Muscle layer of duodenum (tissue), 2 donors: ENCODE data around the gene MYZAP.
A peak's percentile ranks its signal among the peaks of the same experiment; 100 is the strongest.

Experiments used
- H3K27ac ChIP-seq: one replicate; pipeline ENCODE4 v1.7.0; 2013; ENCODE audit warnings: mild to moderate bottlenecking, low read length
- H3K27me3 ChIP-seq: one replicate; pipeline ENCODE4 v1.7.0; 2013; ENCODE audit warnings: low read depth, mild to moderate bottlenecking, control low read depth, low read length
- H3K36me3 ChIP-seq, 2 donors: one replicate each; pipeline ENCODE4 v1.7.0; 2013; ENCODE audit warnings: low read length in 2 of 2, control low read depth in 1 of 2, mild to moderate bottlenecking in 1 of 2; ENCODE audit not compliant: insufficient read depth in 2 of 2, control insufficient read depth in 1 of 2
- H3K4me1 ChIP-seq, 2 donors: one replicate each; pipeline ENCODE4 v1.7.0; 2013; ENCODE audit warnings: low read length in 2 of 2, mild to moderate bottlenecking in 2 of 2, control low read depth in 1 of 2, moderate library complexity in 1 of 2; ENCODE audit not compliant: insufficient read depth in 2 of 2, control insufficient read depth in 1 of 2
- H3K4me3 ChIP-seq, 2 donors: one replicate each; pipeline ENCODE4 v1.7.0; 2013; ENCODE audit warnings: low read length in 2 of 2, low read depth in 1 of 2, mild to moderate bottlenecking in 1 of 2
- H3K9me3 ChIP-seq, 2 donors: one replicate each; pipeline ENCODE4 v1.7.0; 2013; ENCODE audit warnings: low read length in 2 of 2, control low read depth in 1 of 2, mild to moderate bottlenecking in 1 of 2; ENCODE audit not compliant: control insufficient read depth in 1 of 2
- donor health status: healthy.

The MYZAP gene, protein sequence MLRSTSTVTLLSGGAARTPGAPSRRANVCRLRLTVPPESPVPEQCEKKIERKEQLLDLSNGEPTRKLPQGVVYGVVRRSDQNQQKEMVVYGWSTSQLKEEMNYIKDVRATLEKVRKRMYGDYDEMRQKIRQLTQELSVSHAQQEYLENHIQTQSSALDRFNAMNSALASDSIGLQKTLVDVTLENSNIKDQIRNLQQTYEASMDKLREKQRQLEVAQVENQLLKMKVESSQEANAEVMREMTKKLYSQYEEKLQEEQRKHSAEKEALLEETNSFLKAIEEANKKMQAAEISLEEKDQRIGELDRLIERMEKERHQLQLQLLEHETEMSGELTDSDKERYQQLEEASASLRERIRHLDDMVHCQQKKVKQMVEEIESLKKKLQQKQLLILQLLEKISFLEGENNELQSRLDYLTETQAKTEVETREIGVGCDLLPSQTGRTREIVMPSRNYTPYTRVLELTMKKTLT

DNA sequence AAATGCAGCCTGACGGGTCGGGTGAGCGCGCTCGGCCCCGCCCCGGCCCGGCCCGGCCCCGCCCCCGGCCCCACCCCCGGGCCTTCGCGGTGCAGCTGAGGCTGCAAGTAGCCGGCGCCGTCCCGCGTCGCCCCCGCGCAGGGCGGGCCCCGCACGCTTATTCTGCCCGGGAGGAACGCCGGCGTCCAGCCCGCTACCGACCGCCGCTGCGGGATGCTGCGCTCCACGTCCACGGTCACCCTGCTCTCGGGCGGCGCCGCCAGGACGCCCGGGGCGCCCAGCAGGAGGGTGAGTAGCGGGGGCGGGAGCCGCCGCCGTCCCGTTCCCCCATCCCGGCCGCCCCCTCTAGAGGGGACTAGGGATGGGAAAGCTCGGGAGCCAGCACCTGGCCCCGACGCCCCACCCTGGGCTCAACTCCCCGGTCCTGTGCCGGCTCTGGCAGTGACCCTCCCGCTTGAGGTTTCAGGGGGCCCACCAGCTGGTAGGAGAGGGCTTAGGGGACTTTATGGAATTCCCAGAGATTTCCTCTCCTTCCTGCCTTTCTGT is at the start of gene MYZAP:
TSS of gene MYZAP (plus strand) at position 83 of the 546 bp plus-strand sequence. CDS start at position 214, 131 bp downstream.
- Histone ChIP-seq H3K36me3 (no peaks in the 10 kb centered on the region), H3K4me1 (peaks cover 0 to 7% of the 10 kb centered on the region in 2 donors), H3K27me3 (no peaks in the 10 kb centered on the region)

DNA sequence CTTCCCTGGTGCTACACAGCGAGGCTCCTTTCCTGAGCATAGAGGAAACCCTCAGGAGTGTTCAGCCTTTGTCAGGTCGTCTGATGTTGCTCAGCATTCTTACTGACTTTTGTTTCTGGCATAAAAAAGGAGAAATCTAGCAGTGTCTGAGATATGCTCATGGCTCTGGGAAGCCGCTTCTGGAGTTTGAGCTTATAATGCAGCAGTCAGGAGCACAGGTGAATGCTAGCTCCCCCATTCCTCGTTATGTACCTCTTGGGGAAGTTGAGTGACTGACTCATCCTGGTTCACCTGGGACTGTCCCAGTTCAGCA is 49.2 kb upstream of the MYZAP start:
- H3K27me3 ChIP-seq = no peaks in the 10 kb centered on the region
- H3K4me1 ChIP-seq = no peaks in the 10 kb centered on the region
- no peaks in the 10 kb centered on the region for H3K36me3 ChIP-seq
- H3K27ac ChIP-seq = no peak overlapping the region
- no peaks in the 10 kb centered on the region for H3K9me3 ChIP-seq
- no peak overlapping the region for H3K4me3 ChIP-seq

More for the DNA sequence above, at the start of gene MYZAP:
- Histone ChIP-seq H3K9me3 (no peaks in the 10 kb centered on the region), H3K4me3 (peak within 1 kb of the TSS; percentile 47 to 71), H3K27ac (no peak within 1 kb of the TSS)

DNA sequence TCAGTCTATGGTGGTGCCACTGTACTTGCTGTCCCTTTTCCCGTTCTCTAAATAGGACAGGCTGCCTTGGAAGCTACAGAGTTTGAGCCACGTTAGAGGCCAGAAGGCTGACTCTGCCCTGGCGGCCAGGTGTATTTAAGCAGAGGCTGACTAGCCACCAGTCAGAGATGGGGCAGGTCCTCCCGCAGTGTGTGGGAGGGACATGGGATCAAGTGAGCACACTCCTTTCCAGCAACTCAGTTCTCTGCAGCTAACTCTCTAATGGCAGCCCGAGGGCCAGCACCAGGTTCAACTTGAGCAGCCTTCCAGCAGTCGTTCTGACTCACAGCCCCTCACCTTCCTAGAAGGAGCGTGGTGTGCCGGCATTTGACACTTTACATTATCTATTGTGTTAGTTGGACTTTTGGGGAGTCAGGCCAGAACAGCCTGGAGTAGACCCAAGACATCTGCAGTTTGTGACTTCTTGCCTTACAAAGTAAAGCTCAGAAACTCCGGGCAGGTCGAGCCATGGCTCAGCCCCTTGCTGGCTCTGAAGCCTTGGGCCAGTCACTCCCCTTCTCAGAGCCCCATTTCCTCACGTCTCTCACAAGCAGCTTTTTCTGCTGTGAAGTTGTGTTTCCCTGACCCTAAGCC is 46.7 kb upstream of the MYZAP start:
- no peak overlapping the region for H3K4me3 ChIP-seq
- H3K9me3 ChIP-seq = no peaks in the 10 kb centered on the region
- H3K27ac ChIP-seq = no peak overlapping the region
- H3K36me3 ChIP-seq = no peaks in the 10 kb centered on the region
- no peaks in the 10 kb centered on the region for H3K27me3 ChIP-seq
- H3K4me1 ChIP-seq = no peaks in the 10 kb centered on the region

DNA sequence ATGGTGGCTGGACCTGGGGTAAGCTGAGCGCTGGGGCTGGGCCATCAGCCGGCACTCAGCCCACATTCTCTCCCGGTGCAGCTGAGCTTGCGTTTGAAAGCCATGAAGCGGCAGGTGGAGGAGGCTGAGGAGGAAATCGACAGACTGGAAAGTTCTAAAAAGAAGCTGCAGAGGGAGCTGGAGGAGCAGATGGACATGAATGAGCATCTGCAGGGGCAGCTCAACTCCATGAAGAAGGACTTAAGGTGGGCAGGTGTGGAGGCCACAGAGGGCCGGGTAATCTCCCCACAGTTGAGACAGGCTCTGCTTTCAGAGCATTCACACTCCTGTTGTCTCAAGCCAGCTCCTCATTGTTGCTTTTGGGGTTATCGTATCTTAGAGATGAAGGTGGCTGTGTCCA is 45.7 kb upstream of the MYZAP start:
- Histone ChIP-seq H3K36me3 (no peaks in the 10 kb centered on the region), H3K4me1 (peaks cover 0 to under 1% of the 10 kb centered on the region in 2 donors), H3K4me3 (no peak overlapping the region), H3K27me3 (no peaks in the 10 kb centered on the region), H3K27ac (no peak overlapping the region), H3K9me3 (no peaks in the 10 kb centered on the region)

DNA sequence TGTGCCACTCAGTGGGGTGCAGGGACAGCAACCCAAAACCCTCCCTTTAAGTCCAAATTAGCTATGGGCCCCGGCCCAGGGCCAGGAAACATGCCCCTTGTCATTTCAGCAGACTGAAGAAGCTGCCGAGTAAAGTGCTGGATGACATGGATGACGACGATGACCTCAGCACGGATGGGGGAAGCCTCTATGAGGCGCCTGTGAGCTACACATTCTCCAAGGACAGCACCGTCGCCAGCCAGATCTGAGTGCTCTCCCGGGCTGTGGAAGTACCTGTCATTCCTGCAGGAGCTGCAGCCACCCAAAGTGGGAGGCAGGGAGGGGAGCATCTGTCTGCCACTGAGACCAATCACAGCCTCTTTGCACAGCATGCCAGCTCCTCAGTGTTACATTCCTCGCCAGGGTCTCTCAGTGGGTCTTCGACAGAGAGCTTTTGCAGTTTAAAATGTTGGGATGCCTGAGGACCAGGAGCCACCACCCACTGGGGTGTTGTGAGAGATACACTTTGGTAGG is 44.4 kb upstream of the MYZAP start:
- no peak overlapping the region for H3K4me3 ChIP-seq
- no peaks in the 10 kb centered on the region for H3K27me3 ChIP-seq
- peaks cover 0 to 5% of the 10 kb centered on the region in 2 donors for H3K4me1 ChIP-seq
- no peak overlapping the region for H3K27ac ChIP-seq
- H3K9me3 ChIP-seq = no peaks in the 10 kb centered on the region
- H3K36me3 ChIP-seq = no peaks in the 10 kb centered on the region

DNA sequence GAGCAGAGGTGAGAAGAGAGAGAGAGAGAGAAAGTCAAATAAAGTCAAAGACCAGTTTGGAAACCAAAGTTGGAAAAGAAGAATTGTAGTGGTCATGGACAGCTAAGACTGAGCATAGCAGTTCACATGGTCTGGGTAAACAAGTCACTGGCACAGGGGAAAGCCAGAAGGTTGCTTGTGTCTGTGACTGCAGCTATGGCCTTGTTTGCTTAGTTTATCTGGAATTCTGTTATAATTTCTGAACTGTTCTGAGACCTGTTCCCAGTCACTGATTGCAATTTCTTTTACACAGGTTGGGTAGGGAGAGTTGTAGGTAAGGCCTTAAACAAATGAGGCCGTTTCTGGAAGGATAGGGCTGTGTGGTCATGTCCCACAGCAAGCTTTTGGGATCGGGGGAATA is 43.4 kb upstream of the MYZAP start:
- Histone ChIP-seq H3K4me1 (peaks cover 0 to 5% of the 10 kb centered on the region in 2 donors), H3K27ac (no peak overlapping the region)

DNA sequence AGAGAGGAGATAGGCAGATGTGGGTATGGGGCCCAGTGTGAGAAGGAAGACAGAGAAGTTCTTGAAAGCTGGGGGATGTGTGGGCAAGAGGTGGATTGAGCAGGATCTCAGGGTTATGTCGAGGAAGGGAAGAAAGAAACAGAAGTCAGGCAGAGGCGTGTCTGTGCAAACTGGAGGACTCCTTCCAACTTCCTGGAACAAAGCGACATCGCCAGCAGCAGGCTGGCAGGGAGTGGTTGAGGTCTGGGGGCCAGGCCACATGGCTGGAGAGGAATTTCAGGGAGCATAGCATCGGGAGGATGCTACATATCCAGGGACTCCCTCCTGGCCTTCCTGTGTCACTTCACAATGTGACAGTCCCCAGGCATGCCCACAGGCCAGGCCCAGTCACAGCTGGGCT is 42.9 kb upstream of the MYZAP start:
- Histone ChIP-seq H3K36me3 (no peaks in the 10 kb centered on the region), H3K9me3 (no peaks in the 10 kb centered on the region), H3K4me1 (peaks cover 0 to 5% of the 10 kb centered on the region in 2 donors), H3K27ac (no peak overlapping the region), H3K27me3 (no peaks in the 10 kb centered on the region), H3K4me3 (no peak overlapping the region)

More for the DNA sequence above, 43.4 kb upstream of the MYZAP start:
- no peak overlapping the region for H3K4me3 ChIP-seq
- H3K27me3 ChIP-seq = no peaks in the 10 kb centered on the region
- H3K36me3 ChIP-seq = no peaks in the 10 kb centered on the region
- H3K9me3 ChIP-seq = no peaks in the 10 kb centered on the region

DNA sequence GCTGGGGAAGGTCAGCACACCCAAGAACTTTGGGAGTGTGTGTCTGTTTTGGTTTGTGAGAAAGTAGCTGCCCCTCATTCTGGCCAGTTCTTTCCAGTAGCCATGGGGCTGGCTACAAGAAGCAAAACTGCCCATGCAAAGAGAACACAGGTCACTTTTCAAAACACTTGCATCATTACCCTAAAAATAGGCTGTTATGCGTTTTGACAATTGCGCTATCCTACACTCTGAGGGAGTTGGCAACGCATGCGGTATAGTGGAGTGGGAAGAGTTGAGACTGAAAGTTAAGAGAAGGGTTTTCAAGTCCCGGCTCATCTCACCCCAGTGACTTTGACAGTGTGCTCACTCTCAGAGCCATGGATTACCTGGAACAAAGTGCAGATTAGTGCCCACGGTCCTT is 41.8 kb upstream of the MYZAP start:
- Histone ChIP-seq H3K36me3 (no peaks in the 10 kb centered on the region), H3K4me3 (no peak overlapping the region), H3K4me1 (peaks cover 3 to 12% of the 10 kb centered on the region in 2 donors), H3K27ac (no peak overlapping the region), H3K9me3 (no peaks in the 10 kb centered on the region), H3K27me3 (no peaks in the 10 kb centered on the region)

DNA sequence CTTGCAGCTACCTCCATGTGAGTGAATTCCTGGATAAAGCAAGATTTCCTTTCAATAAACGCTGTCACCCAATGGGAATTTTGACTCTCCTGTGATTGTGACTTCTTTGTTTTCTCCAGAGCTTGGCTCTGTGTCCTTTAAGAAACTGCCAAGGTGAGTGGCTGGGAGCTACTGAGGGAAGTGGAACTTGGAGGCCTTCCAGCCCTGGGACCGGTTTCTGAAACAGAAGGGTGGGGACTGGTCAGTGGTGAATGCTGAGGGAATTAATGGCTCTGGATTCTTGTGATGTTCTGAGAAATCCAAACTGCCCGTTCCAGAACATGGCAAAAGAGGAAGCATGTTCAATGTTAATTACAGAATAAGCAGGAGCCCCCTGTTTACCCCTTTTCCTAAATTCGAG is 41.1 kb upstream of the MYZAP start:
- Histone ChIP-seq H3K27ac (no peak overlapping the region), H3K9me3 (no peaks in the 10 kb centered on the region)

DNA sequence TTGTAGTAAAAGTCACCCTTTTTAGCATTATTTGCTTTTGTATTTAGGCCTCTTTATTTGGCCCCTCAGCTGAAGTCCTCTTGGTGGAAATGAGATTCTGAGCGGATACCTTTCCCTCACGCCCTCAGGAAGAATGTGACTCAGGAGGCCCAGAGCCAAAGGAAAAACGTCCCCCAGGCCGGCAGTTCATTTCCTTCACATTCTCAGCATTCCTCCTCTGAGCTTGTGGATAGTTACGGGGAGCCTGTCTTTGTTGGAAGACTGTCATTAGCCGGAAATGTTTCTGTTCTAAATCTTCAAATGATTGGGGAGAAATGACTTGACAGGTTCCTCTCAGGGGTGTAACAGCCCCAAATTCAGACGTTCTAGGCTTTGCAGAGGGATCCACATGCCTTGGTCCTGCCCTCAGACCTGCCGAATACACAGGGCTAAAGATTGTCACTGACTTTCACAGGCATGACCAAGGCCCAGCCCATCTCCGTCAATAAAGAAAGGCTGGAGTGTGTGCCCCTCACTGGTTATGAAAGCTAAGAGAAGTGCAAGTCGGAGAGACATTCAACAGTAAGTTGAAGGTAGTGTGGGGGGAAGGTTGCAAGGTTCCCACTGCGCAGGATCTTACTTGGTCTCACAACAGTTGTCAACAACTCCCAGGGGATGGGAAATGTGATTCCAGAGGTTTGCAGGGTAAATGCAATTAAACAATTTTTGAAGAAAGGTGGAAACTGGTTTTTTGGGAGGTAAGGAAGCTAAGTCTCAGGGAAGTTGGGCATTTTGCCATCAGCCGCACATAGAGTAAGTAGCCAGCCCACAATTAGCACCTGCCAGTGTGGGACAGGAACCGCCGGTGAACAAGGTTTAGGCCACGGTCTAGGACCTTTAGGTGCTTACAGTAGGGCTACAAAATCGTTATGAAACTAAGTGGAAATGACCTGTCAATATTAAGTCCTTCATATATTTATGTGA is 39.7 kb upstream of the MYZAP start:
- Histone ChIP-seq H3K27ac (no peak overlapping the region), H3K27me3 (no peaks in the 10 kb centered on the region), H3K4me1 (peaks cover 3 to 17% of the 10 kb centered on the region in 2 donors), H3K4me3 (no peak overlapping the region), H3K9me3 (no peaks in the 10 kb centered on the region), H3K36me3 (no peaks in the 10 kb centered on the region)

More for the DNA sequence above, 41.1 kb upstream of the MYZAP start:
- no peaks in the 10 kb centered on the region for H3K36me3 ChIP-seq
- H3K4me1 ChIP-seq = peaks cover 3 to 17% of the 10 kb centered on the region in 2 donors
- no peaks in the 10 kb centered on the region for H3K27me3 ChIP-seq
- no peak overlapping the region for H3K4me3 ChIP-seq
